ENCODE results near the gene ZFAND3.

- TF ChIP-seq EZH2 (IDR thresholded peaks at IDR 0.05; ENCODE audit: borderline replicate concordance, low read depth, low read length, severe bottlenecking) (no peak), CTCF (IDR thresholded peaks at IDR 0.05; ENCODE audit: borderline replicate concordance, extremely low read depth, low read length, poor library complexity, severe bottlenecking) (no peak)
These were observed 34.4 kb upstream of the ZFAND3 start for GRCh38 chr6:37785002-37785662.
